Endothelial cell (in vitro differentiated cells): Measurements from ENCODE around the gene ALDH1B1. TPM values are rescaled to one million over a fixed set of nuclear protein-coding genes. Genes with fewer than 3 reads are reported as not detected.

Experiments used
- DNase-seq: peaks from one replicate; pipeline ENCODE4 v3.0.0; 2021; ENCODE audit warnings: low spot score
- H3K27ac Mint-ChIP-seq: one replicate; pipeline ENCODE4 v1.8.0; 2021; ENCODE audit warnings: mixed read lengths, inconsistent platforms; ENCODE audit not compliant: unreplicated experiment
- H3K27me3 Mint-ChIP-seq: one replicate; pipeline ENCODE4 v1.8.0; 2021; ENCODE audit warnings: mild to moderate bottlenecking, moderate library complexity, mixed read lengths, inconsistent platforms; ENCODE audit not compliant: unreplicated experiment
- H3K36me3 Mint-ChIP-seq: one replicate; pipeline ENCODE4 v1.8.0; 2021; ENCODE audit warnings: mild to moderate bottlenecking, low read depth, mixed read lengths, inconsistent platforms; ENCODE audit not compliant: unreplicated experiment
- H3K4me1 Mint-ChIP-seq: one replicate; pipeline ENCODE4 v1.8.0; 2021; ENCODE audit warnings: mild to moderate bottlenecking, mixed read lengths, inconsistent platforms; ENCODE audit not compliant: unreplicated experiment
- H3K4me3 Mint-ChIP-seq: one replicate; pipeline ENCODE4 v1.8.0; 2021; ENCODE audit warnings: mild to moderate bottlenecking, mixed read lengths, inconsistent platforms; ENCODE audit not compliant: unreplicated experiment
- H3K9me3 Mint-ChIP-seq: one replicate; pipeline ENCODE4 v1.8.0; 2021; ENCODE audit warnings: mixed read lengths, inconsistent platforms; ENCODE audit not compliant: unreplicated experiment
- CTCF ChIP-seq: fragments of 200-600 bp; sonication (generic); IDR thresholded peaks from one replicate; pipeline ENCODE4 v1.5.0; 2021; ENCODE audit warnings: antibody characterized with exemption; ENCODE audit not compliant: unreplicated experiment
- total RNA-seq: library from RNA; stranded (reverse); fragmentation: NEBNext Ultra II Directional; extraction: Animal tissue kit (Norgen Biotek cat#: 25700); gene quantifications from one replicate; pipeline ENCODE4 v1.2.1, GENCODE V29; 2021; ENCODE audit not compliant: unreplicated experiment

The ALDH1B1 gene
- total RNA-seq, 1 donor from 2014 or later, result 18.7 TPM

DNA sequence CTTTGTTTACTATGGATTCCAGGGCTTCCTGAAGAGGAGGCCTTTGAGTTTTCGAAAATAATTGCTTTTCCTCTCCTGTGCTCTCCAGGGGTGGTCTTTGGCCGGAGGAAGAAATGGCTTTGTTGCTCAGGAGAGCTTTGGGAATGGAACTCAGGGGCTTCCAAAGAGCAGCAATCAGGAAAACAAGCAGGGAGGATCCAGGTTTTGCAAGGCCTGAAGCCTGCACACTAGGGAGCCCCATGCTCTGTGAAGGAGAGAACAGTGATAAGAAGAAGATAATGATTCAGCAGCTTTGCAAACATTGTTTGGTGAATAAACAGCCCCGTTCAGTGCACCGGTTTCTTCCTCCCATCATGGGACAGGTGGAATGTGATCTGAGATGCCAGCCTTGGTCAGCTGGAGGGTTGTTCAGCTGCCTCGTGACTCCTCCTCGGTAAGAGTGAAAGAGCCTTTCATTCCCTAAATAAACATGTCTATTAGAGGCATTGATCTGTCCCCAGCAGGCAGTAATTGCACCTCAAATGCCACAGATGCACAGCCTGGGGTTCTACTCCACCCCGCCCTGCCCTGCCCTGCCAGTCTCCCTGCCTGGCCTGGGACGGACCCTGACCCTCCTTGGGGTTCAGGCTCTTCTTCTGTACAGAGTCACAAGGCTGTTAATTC is 11.5 kb upstream of the ALDH1B1 start:
- H3K27ac Mint-ChIP-seq, result no peak overlapping the region
- no peak for TF ChIP-seq CTCF
- no peak overlapping the region for H3K4me3 Mint-ChIP-seq
- peaks cover 8% of the 10 kb centered on the region for H3K4me1 Mint-ChIP-seq
- peaks cover 8% of the 10 kb centered on the region for H3K27me3 Mint-ChIP-seq
- peaks cover 8% of the 10 kb centered on the region for H3K36me3 Mint-ChIP-seq
- DNase-seq, result no peak
- peaks cover 12% of the 10 kb centered on the region for H3K9me3 Mint-ChIP-seq

DNA sequence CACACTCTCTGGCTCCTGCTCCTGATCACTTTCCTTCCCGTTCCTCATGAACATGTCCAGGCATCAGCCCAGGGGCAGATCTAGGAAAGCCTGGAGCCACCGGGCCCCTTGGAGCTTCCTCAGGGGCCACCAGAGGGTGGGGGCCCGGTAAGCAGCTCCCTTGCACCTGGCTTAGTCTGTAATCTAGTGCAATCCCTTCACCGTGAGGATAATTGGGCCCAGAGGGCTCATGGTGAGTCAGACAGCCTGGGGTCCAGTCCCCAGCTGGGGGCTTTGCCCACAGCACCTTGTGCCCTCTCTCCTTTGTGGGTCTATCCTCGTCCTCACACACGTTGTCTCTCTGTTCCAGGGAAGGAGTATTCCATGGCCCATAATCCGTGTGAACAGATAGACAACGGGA is 10.4 kb upstream of the ALDH1B1 start:
- Mint-ChIP-seq H3K27me3 (peaks cover 8% of the 10 kb centered on the region), H3K4me3 (no peak overlapping the region), H3K9me3 (peaks cover 12% of the 10 kb centered on the region), H3K27ac (no peak overlapping the region), H3K4me1 (peaks cover 8% of the 10 kb centered on the region), H3K36me3 (peaks cover 8% of the 10 kb centered on the region)
- TF ChIP-seq CTCF, result no peak
- DNase-seq, result no peak

- no peak for TF ChIP-seq CTCF
- DNase-seq, result no peak
- Mint-ChIP-seq H3K27ac (no peak overlapping the region), H3K4me1 (peaks cover 8% of the 10 kb centered on the region), H3K9me3 (peaks cover 12% of the 10 kb centered on the region), H3K4me3 (peak overlapping the region; percentile 27), H3K36me3 (peaks cover 8% of the 10 kb centered on the region), H3K27me3 (peaks cover 10% of the 10 kb centered on the region)
Observed at GRCh38 chr9:38384990-38385848, 7.3 kb upstream of the ALDH1B1 start.

GRCh38 chr9:38385896-38386295 is 6.6 kb upstream of the ALDH1B1 start:
- H3K4me3 Mint-ChIP-seq, result no peak overlapping the region
- H3K27ac Mint-ChIP-seq, result no peak overlapping the region
- H3K9me3 Mint-ChIP-seq, result peaks cover 12% of the 10 kb centered on the region
- peaks cover 5% of the 10 kb centered on the region for H3K4me1 Mint-ChIP-seq
- H3K27me3 Mint-ChIP-seq, result peaks cover 10% of the 10 kb centered on the region
- no peak for TF ChIP-seq CTCF
- DNase-seq, result no peak
- peaks cover 8% of the 10 kb centered on the region for H3K36me3 Mint-ChIP-seq

DNA sequence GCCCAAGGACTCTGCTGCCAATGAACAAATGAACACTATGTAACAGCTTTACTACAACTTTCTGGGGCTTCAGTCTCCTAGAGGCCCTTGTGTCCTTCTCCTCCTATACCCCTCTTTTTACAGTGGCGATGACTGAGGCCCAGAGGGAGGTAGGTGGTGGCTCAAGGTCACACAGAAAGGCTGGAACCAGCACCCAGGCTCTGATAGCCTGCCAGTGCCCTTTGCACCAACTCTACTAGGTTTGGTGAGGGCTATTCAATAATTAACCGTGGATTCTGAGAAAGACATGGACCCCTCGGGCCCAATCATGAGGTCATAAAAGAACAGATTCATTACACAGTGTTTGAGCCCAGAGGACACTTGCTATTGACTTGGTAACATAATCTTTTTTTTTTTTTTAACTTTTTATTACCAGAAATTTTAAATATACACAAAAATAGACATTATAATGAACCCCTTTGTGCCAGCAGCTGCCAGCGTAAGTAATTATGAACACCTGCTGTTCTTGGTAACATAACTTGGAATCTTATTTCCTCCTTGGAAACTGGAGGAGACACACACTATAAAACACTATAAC is 6.1 kb upstream of the ALDH1B1 start:
- peaks cover 10% of the 10 kb centered on the region for H3K27me3 Mint-ChIP-seq
- H3K36me3 Mint-ChIP-seq, result peaks cover 8% of the 10 kb centered on the region
- H3K4me1 Mint-ChIP-seq, result no peaks in the 10 kb centered on the region
- DNase-seq, result no peak
- H3K4me3 Mint-ChIP-seq, result no peak overlapping the region
- peaks cover 12% of the 10 kb centered on the region for H3K9me3 Mint-ChIP-seq
- H3K27ac Mint-ChIP-seq, result no peak overlapping the region
- no peak for TF ChIP-seq CTCF
